GM18526 (cell line): ENCODE data around the gene TTC4.

ENCODE experiments used
- POLR2A ChIP-seq: IDR thresholded peaks from 3 replicates; pipeline ENCODE4 v1.6.1; 2011; ENCODE audit not compliant: insufficient read length; ENCODE audit errors: extremely low read depth

The TTC4 gene

GRCh38 chr1:54696262-54696661 lies 19.4 kb upstream of the TTC4 start:
- TF ChIP-seq POLR2A: no peak

GRCh38 chr1:54697896-54698295 lies 17.8 kb upstream of the TTC4 start:
- TF ChIP-seq POLR2A: no peak

GRCh38 chr1:54698346-54698745 lies 17.3 kb upstream of the TTC4 start:
- TF ChIP-seq POLR2A: no peak

- TF ChIP-seq POLR2A: no peak
Observed at GRCh38 chr1:54699936-54700525, 15.6 kb upstream of the TTC4 start.

GRCh38 chr1:54701066-54701465 lies 14.6 kb upstream of the TTC4 start:
- TF ChIP-seq POLR2A: no peak

- no peak for TF ChIP-seq POLR2A
Observed at GRCh38 chr1:54701996-54702395, 13.7 kb upstream of the TTC4 start.

- TF ChIP-seq POLR2A: no peak
Observed at GRCh38 chr1:54703471-54703870, 12.2 kb upstream of the TTC4 start.

GRCh38 chr1:54705153-54705552 lies 10.5 kb upstream of the TTC4 start:
- TF ChIP-seq POLR2A: no peak

GRCh38 chr1:54706419-54706818 lies 9.2 kb upstream of the TTC4 start:
- no peak for TF ChIP-seq POLR2A

GRCh38 chr1:54708385-54708784 lies 7.3 kb upstream of the TTC4 start:
- TF ChIP-seq POLR2A: no peak

- TF ChIP-seq POLR2A: no peak
Observed at GRCh38 chr1:54709547-54710292, 5.9 kb upstream of the TTC4 start.

GRCh38 chr1:54710434-54710833 lies 5.2 kb upstream of the TTC4 start:
- TF ChIP-seq POLR2A: no peak

GRCh38 chr1:54710841-54711240 lies 4.8 kb upstream of the TTC4 start:
- TF ChIP-seq POLR2A: no peak

GRCh38 chr1:54711536-54711935 lies 4.1 kb upstream of the TTC4 start:
- no peak for TF ChIP-seq POLR2A

GRCh38 chr1:54714881-54715492 lies 674 bp upstream of the TTC4 start:
- no peak for TF ChIP-seq POLR2A

GRCh38 chr1:54716299-54717047 lies 812 bp downstream of the TTC4 start:
- TF ChIP-seq POLR2A: no peak
